SU-DHL-6 (cell line): ENCODE measurements around the gene CLK4.

ENCODE experiments used
- H2AFZ ChIP-seq: fragments of 200-600 bp; sonication (generic); 2 replicates; pipeline ENCODE4 v1.6.1; 2014; ENCODE audit warnings: low read depth, mild to moderate bottlenecking, moderate library complexity, mixed read lengths, antibody characterized with exemption, low read length; ENCODE audit not compliant: severe bottlenecking
- H3F3A ChIP-seq: fragments of 200-600 bp; shearing (Covaris generic); 2 replicates; pipeline ENCODE4 v1.6.0; 2016; ENCODE audit warnings: antibody characterized with exemption, mild to moderate bottlenecking; ENCODE audit not compliant: insufficient read depth
- H3K27ac ChIP-seq: fragments of 200-600 bp; sonication (generic); 2 replicates; pipeline ENCODE4 v1.5.1; 2016; ENCODE audit warnings: low read depth, mild to moderate bottlenecking, low read length, moderate library complexity, mixed read lengths
- H3K27me3 ChIP-seq: fragments of 200-600 bp; sonication (generic), shearing (Covaris generic); 2 replicates; pipeline ENCODE4 v1.6.0; 2014; ENCODE audit warnings: mild to moderate bottlenecking, low read length
- H3K36me3 ChIP-seq: fragments of 200-600 bp; sonication (generic); 2 replicates; pipeline ENCODE4 v1.6.1; 2014; ENCODE audit warnings: mild to moderate bottlenecking, low read length, mixed read lengths
- H3K4me2 ChIP-seq: fragments of 300-600, 200-600 bp; shearing (Covaris generic), sonication (generic); 2 replicates; pipeline ENCODE4 v1.6.0; 2014; ENCODE audit warnings: low read length, low read depth, mild to moderate bottlenecking; ENCODE audit not compliant: poor library complexity, severe bottlenecking
- H3K4me3 ChIP-seq: fragments of 200-600 bp; sonication (generic); 2 replicates; pipeline ENCODE4 v1.5.1; 2014; ENCODE audit warnings: antibody characterized with exemption, low read length, mild to moderate bottlenecking, mixed read lengths; ENCODE audit not compliant: insufficient read depth, poor library complexity, severe bottlenecking
- H3K79me2 ChIP-seq: fragments of 200-600 bp; sonication (generic); 2 replicates; pipeline ENCODE4 v1.6.1; 2014; ENCODE audit warnings: mild to moderate bottlenecking, low read length, moderate library complexity; ENCODE audit not compliant: insufficient read depth
- H3K9ac ChIP-seq: fragments of 200-600 bp; sonication (generic); 2 replicates; pipeline ENCODE4 v1.7.0; 2014; ENCODE audit warnings: mild to moderate bottlenecking, low read length
- H3K9me2 ChIP-seq: fragments of 200-600 bp; sonication (generic); replicated peaks from 2 replicates; pipeline ENCODE4 v1.6.1; 2014; ENCODE audit warnings: low read length; ENCODE audit not compliant: insufficient read depth
- H3K9me3 ChIP-seq: fragments of 200-600 bp; sonication (generic); 2 replicates; pipeline ENCODE4 v1.6.1; 2014; ENCODE audit warnings: low read length, mixed read lengths; ENCODE audit not compliant: insufficient read depth
- H4K20me1 ChIP-seq: fragments of 200-600 bp; sonication (generic); 2 replicates; pipeline ENCODE4 v1.6.1; 2014; ENCODE audit warnings: low read depth, mild to moderate bottlenecking, antibody characterized with exemption, low read length, moderate library complexity, mixed read lengths
- EZH2phosphoT487 ChIP-seq: fragments of 200-600 bp; sonication (generic), shearing (Covaris generic); conservative IDR thresholded peaks from 2 replicates; pipeline ENCODE4 v1.6.1; 2018; ENCODE audit warnings: mild to moderate bottlenecking, antibody characterized with exemption, low read length, moderate library complexity, mixed read lengths
- TF ChIP-seq, protein P1 (sequence below): fragments of 200-600 bp; sonication (generic); IDR thresholded peaks from one replicate; pipeline ENCODE4 v1.5.1; 2017; ENCODE audit warnings: antibody characterized with exemption, mild to moderate bottlenecking, low read length, moderate library complexity; ENCODE audit not compliant: insufficient read depth, poor library complexity, severe bottlenecking

Gene CLK4

DNA sequence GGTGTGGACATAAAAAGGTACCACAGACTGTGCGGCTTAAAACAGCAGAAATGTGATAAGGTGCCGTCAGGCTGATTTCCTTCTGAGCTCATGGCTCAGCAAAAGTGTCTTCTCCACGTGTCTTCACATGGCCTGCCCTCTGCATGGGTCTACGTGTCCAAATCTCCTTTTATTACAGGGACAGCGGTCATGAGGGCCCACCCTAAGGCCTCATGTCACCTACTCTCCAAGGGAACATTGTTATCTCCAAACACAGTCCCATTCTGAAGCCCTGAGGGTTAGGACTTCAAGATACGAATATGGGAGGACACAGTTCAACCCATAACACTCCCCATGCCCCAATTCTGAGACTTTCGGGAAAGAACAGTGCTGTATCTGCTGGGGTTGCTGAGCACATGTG is 71.8 kb downstream of the CLK4 start:
- Histone ChIP-seq H3K9me3 (no peaks in the 10 kb centered on the region), H3K9ac (no peak overlapping the region), H3K79me2 (no peaks in the 10 kb centered on the region), H3K4me2 (no peak overlapping the region), H3K4me3 (no peak overlapping the region), H3K9me2 (no peaks in the 10 kb centered on the region), H3F3A (no peaks in the 10 kb centered on the region), H3K36me3 (no peaks in the 10 kb centered on the region), H4K20me1 (no peaks in the 10 kb centered on the region), H2AFZ (no peak overlapping the region), H3K27me3 (no peaks in the 10 kb centered on the region), H3K27ac (no peak overlapping the region)
- TF ChIP-seq, protein P1, sequence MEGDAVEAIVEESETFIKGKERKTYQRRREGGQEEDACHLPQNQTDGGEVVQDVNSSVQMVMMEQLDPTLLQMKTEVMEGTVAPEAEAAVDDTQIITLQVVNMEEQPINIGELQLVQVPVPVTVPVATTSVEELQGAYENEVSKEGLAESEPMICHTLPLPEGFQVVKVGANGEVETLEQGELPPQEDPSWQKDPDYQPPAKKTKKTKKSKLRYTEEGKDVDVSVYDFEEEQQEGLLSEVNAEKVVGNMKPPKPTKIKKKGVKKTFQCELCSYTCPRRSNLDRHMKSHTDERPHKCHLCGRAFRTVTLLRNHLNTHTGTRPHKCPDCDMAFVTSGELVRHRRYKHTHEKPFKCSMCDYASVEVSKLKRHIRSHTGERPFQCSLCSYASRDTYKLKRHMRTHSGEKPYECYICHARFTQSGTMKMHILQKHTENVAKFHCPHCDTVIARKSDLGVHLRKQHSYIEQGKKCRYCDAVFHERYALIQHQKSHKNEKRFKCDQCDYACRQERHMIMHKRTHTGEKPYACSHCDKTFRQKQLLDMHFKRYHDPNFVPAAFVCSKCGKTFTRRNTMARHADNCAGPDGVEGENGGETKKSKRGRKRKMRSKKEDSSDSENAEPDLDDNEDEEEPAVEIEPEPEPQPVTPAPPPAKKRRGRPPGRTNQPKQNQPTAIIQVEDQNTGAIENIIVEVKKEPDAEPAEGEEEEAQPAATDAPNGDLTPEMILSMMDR = no peak
- TF ChIP-seq EZH2phosphoT487 = no peak

DNA sequence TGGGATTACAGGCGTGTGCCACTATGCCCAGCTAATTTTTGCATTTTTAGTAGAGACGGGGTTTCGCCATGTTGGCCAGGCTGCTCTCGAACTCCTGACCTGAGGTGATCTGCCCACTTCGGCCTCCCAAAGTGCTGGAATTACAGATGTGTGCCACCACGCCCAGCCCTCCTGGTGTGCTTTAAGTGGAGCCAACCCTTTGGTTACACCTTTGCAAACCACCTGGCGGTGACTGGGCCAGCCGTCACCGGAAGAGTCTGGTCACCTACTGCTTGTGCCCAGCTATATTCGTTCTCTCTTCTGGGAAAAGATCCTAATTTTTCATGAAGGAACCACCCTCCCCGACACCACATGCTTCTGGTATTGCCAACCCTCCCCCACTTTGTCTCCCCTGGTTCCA is 72.5 kb downstream of the CLK4 start:
- H3K9me3 ChIP-seq = no peaks in the 10 kb centered on the region
- no peak for TF ChIP-seq EZH2phosphoT487
- TF ChIP-seq, protein P1 = no peak
- H3K36me3 ChIP-seq = no peaks in the 10 kb centered on the region
- no peak overlapping the region for H3K4me3 ChIP-seq
- no peaks in the 10 kb centered on the region for H3F3A ChIP-seq
- H3K79me2 ChIP-seq = no peaks in the 10 kb centered on the region
- H3K9me2 ChIP-seq = no peaks in the 10 kb centered on the region
- H3K9ac ChIP-seq = no peak overlapping the region
- H3K27ac ChIP-seq = no peak overlapping the region
- no peak overlapping the region for H3K4me2 ChIP-seq
- no peaks in the 10 kb centered on the region for H4K20me1 ChIP-seq
- no peak overlapping the region for H2AFZ ChIP-seq
- H3K27me3 ChIP-seq = no peaks in the 10 kb centered on the region

DNA sequence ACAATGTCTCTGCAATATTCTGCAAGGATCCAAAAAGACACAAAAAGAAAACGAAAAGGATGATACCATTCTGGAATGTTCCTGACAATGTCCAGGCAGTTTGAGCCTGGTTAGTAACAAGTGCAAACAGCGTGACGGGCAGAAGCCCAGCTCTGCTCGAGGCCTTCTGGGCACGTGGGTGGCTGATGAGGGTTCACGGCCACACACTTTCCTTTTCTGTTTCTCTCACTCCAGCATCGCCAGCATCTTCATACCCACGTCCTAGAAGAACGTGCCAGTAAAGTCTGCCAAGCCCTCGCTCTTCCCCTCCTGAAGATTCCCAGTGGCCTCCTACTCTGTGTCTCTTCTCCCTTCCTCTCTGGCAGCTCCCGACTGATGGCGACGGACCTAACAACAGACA is 73.3 kb downstream of the CLK4 start:
- no peaks in the 10 kb centered on the region for H3K27me3 ChIP-seq
- no peaks in the 10 kb centered on the region for H3K36me3 ChIP-seq
- no peak overlapping the region for H3K4me3 ChIP-seq
- H3K27ac ChIP-seq = no peak overlapping the region
- TF ChIP-seq, protein P1 = no peak
- TF ChIP-seq EZH2phosphoT487 = no peak
- H3K79me2 ChIP-seq = no peaks in the 10 kb centered on the region
- H4K20me1 ChIP-seq = no peaks in the 10 kb centered on the region
- H3F3A ChIP-seq = no peaks in the 10 kb centered on the region
- no peaks in the 10 kb centered on the region for H3K9me3 ChIP-seq
- H3K9me2 ChIP-seq = no peaks in the 10 kb centered on the region
- no peak overlapping the region for H3K4me2 ChIP-seq
- no peak overlapping the region for H3K9ac ChIP-seq
- H2AFZ ChIP-seq = no peak overlapping the region
